SKM-1 (cell line): ENCODE measurements around the gene ARTN.

Source experiments
- DNase-seq: peaks from one replicate; lab custom pipeline; 2025; ENCODE audit not compliant: unreplicated experiment; lab: John Stamatoyannopoulos, UW

ARTN gene

DNA sequence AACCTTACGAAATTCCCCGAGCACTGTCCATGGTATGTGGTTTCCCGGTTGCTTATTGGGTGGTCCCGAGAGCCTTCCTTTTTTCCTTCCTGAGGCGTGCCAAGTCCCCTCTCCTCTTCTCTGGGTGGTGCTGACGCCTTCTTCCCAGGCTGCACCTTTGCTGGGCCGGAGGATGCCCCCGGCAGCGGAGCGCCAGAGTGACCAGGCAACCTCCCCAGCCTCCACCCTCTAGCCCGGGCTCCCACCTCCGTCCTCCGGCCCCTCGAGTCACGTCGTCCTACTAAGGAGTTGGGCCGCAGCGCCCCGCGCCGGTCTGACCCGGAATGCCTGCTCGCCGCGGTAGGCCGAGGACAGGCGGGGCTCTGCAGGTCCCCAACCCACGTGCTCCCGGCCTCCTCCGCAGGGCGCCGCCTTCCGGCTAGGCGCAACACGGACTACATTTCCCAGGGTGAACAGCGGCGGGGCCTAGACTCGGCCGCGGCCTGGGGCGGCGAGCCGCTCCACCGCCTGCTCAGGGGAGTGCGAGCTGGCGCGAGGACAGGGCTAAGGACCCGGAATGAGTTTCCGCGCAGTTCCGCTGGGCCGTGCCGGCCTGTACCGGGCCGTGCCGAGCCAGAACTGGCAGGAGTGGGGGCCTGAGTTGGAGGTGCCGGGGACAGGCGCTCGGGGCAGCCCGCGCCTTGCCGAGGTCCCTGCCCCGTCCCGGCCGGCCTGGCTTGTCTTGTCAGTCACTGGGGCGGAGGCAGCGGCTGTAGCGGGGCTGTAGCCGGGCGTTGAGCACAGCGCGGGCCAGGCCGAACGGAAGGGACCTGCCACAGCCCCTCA, 12.8 kb downstream of the ARTN start, which contains the start of gene IPO13:
TSS of gene IPO13 (plus strand) at position 715 of the 825 bp plus-strand sequence. CDS start 651 bp downstream, outside the sequence.
- peak; percentile 90 for DNase-seq

- DNase-seq: no peak
These were observed 13.7 kb downstream of the ARTN start for GRCh38 chr1:43947061-43947873.

GRCh38 chr1:43947874-43948437, 14.4 kb downstream of the ARTN start:
- DNase-seq: no peak

DNA sequence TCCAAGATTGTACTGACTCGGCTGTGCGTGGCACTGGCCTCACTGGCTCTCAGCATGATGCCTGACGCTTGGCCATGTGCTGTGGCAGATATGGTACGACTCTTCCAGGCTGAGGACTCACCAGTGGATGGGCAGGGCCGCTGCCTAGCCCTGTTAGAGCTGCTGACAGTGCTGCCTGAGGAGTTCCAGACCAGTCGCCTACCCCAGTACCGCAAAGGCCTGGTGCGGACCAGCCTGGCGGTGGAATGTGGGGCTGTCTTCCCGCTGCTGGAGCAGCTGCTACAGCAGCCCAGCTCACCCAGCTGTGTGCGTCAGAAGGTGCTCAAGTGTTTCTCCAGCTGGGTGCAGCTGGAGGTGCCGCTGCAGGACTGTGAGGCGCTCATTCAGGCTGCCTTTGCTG, 16.1 kb downstream of the ARTN start:
- no peak for DNase-seq

- DNase-seq: no peak
These were observed 17.7 kb downstream of the ARTN start for GRCh38 chr1:43951021-43951985.

- DNase-seq: no peak
These were observed 19.2 kb downstream of the ARTN start for GRCh38 chr1:43952731-43953346.

DNA sequence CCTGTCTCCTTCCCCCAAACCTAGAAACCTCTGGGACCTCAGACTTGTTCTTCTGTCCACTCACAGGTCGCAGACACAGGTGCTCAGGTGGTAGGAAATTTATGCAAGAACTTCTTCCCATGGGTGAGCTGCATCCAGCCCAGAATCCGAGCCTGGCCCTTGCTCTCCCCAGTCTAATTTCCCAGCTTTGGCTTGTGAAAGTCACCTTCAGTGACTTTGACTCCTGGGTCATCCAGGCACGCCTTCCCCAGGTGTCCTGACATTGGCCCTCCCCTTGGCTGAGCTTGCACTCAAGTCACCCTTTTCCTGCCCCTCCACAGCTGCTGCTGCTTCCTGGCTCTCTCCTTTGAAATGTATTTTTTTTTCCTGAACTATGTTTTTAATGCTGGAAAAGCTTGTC, 19.8 kb downstream of the ARTN start:
- no peak for DNase-seq

DNA sequence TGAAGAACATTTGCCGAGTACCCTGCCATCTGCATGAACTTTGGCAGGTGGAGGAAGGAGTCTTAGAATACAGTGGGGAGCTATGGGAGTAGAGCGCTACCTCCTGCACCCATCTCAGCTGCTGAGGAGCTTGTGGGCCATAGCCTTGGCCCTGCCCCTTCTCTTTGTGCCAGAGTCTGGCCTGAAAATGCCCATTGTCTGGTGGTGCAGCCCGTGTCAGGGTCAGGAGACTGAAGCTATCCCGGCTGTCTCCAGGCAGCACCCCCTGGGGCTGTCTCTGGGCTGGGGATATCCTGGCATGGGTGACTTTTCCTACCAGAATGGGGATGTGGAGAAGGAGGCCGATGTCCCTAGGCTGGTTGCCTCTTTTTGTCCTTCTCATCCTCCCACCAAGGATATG, 20.4 kb downstream of the ARTN start:
- no peak for DNase-seq

GRCh38 chr1:43956234-43956633, 22.6 kb downstream of the ARTN start:
- no peak for DNase-seq

- no peak for DNase-seq
These were observed 23.9 kb downstream of the ARTN start for GRCh38 chr1:43957407-43958040.

GRCh38 chr1:43958351-43959255, 25.0 kb downstream of the ARTN start:
- no peak for DNase-seq

GRCh38 chr1:43960798-43961197, 27.2 kb downstream of the ARTN start:
- DNase-seq: no peak

- no peak for DNase-seq
These were observed 28.1 kb downstream of the ARTN start for GRCh38 chr1:43961692-43962091.

DNA sequence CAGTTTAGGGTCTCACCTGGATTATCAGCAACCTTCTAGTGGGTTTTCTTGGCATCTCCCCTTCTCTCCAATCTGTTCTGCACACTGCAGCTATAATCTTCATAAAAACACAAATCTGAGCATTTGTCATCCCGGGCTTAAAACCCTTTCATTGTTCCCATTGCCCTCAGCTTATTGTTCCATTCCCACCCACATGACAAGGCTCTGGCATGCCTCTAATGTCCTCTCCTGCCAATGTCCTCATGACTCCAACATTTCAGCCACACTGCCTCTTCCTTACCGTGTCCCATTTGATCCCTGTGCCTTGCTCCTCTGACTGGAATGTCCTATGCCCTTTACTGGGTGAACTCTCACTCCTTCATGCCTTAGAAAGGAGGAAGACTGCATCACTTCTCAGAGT, 28.7 kb downstream of the ARTN start:
- no peak for DNase-seq

GRCh38 chr1:43963006-43963405, 29.4 kb downstream of the ARTN start:
- DNase-seq: no peak

- no peak for DNase-seq
These were observed 30.3 kb downstream of the ARTN start for GRCh38 chr1:43963890-43964289.

DNA sequence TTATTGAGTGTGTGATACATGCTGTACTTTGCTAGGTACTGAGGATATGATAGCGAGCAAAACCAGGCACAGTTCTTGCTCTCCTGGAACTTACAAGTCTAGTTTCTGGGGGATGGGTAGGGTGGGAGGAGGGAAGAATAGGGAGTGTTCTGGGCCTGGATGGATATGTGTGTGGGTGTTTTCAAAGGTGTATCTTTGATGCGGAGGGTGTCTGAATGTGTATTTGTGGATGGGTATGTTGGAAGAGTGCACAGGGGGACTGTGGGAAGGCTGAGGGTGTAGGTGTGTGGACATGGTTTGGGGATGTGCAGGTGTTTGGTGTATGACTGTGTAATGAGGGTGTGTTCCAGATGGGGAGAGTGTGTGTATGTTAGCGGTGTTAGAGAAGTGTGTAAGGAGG, 31.7 kb downstream of the ARTN start:
- DNase-seq: no peak

DNA sequence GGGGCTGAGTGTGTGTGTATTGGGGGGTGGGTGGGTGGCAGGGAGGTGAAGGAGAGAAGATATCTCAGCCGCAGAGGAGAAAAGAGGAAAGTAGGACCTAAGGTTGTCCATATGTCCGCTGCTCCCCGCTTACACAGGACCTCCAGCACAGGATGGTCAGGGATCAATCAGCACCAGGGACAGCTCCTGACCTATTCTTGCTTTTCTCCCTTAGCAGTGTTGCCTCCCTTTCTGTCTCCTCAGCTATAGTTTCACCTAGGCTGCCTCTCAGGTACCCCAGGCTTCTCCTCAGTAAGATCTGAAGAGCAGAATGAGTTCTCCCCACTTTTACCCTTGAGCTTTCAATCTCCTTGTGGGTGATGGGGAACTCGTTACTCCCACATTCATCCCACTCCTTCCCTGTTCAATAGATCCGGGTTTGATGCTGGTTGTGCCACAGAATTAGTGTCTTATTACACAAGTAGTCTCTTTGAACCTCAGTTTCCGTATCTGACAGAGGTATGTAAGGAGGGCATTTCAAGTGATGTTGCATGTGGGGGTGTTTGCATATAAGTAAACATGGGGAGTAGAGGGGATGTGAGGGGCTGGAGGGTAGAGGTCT, 34.8 kb downstream of the ARTN start:
- no peak for DNase-seq
